GM10266 (cell line): ENCODE measurements around the gene TTC27.

ENCODE experiments used
- DNase-seq: peaks from one replicate; pipeline ENCODE4 v3.0.0; 2012; ENCODE audit errors: extremely low spot score
- TF ChIP-seq, protein P1 (sequence below): IDR thresholded peaks from 2 replicates; pipeline ENCODE4 v1.5.1; 2012; ENCODE audit warnings: mild to moderate bottlenecking, low read depth; ENCODE audit not compliant: control insufficient read depth, insufficient read depth; ENCODE audit errors: missing control alignments

Gene TTC27

DNA sequence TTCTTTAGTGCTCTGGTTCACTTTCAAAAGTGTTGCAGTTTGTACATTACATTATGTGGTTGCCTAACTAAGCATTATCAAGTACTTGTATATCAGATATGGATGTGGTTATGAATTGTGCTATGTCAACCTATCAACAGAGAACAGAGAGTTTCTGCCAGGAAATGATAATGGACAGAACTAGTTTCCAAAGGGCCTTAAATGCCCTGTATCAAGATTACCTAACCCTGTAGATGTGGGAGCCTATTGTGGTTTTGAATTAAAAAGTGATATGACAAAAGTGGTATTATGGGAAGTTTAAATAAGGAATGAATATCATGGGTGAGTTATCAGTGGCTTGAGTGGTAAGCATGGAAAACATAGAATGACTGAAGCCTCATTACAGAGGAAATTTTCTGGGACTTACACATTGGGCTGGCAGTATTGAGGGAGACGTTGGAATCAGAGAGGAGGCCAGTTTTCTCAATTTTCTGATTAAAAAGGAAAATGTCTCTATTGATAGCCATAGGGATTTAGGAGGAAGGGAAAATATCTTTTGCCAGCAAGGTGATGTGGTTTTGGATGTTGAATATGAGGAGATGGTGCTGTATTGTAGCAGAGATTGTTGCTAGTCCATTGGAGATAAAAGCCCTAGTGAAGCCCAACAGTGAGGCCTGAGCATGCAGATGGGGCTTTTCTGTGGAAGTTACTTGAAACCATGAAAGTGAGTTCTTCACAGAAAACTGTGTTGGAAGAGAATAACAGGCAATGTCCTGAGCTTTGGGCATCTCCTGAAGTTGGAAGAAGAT is 140.7 kb downstream of the TTC27 start:
- TF ChIP-seq, protein P1, sequence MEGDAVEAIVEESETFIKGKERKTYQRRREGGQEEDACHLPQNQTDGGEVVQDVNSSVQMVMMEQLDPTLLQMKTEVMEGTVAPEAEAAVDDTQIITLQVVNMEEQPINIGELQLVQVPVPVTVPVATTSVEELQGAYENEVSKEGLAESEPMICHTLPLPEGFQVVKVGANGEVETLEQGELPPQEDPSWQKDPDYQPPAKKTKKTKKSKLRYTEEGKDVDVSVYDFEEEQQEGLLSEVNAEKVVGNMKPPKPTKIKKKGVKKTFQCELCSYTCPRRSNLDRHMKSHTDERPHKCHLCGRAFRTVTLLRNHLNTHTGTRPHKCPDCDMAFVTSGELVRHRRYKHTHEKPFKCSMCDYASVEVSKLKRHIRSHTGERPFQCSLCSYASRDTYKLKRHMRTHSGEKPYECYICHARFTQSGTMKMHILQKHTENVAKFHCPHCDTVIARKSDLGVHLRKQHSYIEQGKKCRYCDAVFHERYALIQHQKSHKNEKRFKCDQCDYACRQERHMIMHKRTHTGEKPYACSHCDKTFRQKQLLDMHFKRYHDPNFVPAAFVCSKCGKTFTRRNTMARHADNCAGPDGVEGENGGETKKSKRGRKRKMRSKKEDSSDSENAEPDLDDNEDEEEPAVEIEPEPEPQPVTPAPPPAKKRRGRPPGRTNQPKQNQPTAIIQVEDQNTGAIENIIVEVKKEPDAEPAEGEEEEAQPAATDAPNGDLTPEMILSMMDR, result no peak
- DNase-seq, result no peak

DNA sequence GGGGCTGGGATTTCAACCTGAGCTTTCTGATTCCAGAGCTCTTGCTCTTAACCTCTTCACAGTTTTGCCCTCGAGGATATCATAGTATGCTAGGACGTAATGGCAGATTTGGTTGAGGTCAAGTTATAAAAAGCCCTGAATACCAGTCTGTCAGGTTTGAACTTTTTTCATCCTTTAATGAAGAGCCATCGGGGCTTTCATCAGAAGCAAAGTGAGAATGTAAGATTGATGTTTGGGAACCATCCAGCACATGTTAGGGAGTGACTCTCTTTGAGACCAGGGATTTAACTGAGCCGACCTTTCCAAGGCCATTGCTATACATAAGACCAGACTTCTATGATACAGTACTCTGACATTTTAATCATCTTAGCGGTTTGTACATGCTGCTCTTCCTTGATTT is 142.5 kb downstream of the TTC27 start:
- DNase-seq, result no peak
- TF ChIP-seq, protein P1, result no peak

DNA sequence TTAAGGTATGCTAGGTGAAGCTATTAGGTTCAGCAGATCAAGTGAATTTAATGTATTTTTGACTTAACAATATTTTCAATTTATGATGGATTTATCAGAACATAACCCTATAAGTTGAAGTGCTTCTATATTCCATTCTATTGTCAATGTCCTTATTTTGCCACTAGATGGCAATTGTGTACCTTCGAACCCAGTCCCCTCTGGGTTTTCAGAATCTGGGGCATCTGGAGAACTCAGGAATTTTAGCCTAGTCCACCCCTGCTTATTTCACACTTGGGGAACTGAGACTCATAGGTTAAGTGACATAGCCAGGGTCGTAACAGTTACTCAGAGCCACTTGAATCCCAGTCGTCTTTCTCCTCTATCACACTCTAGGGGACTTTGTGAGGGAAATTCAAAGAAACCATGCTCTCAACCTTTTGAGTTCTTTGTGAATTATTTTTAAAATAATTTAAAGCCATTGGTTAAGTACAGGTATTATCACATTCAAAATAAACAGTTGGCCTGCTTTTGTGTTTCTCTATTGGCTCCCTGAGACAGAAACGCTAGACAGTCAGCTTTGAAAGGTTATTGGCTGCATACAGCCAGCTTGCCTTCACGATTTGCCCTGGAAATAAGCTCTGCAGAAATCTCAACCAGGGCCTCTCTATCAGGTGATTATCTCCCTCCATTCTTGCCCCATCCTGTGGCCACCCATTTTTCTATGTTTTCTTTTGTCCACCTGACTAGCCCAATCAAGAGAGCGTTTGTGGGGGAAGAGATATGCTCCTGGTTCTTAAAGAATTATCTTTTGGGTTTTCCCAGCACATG is 145.0 kb downstream of the TTC27 start:
- TF ChIP-seq, protein P1, result peak; percentile 54
- no peak for DNase-seq

DNA sequence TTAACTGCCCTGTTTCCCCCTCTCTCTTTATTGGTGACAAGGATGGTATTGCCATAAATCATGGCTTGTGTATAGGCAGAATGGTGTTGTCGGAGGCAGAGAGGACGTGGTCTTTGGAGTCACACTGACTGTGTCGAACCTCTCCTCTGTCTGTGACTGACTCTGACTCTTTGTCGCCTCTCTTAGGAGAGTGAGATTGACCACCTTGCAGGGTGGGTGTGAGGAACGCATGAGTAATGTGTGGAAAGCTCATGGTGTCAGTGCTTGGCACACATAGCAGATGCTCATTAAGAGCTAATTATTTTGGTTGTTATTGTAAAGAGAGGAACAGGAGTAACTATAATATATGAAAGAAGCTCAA is 145.6 kb downstream of the TTC27 start:
- TF ChIP-seq, protein P1, result no peak
- DNase-seq, result no peak

DNA sequence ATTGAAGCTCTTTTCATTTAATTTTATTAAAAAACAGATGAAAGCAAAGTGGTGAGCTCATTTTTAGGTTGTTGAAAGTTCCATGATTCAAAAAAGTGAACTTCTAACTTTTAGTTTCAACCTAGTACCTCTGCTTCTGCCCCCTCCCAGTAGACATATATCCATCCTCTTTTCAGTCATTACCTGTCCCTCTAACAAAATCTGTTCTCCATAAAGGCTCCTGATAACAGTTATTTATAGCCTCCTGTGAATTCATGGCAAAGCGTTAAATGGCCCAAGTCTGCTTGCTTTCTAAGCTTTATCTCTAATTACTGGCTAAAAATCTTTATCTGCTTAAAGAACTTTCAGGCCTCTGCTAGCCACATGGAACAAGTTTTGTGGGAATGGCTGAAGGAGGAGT is 148.1 kb downstream of the TTC27 start:
- TF ChIP-seq, protein P1, result no peak
- no peak for DNase-seq

DNA sequence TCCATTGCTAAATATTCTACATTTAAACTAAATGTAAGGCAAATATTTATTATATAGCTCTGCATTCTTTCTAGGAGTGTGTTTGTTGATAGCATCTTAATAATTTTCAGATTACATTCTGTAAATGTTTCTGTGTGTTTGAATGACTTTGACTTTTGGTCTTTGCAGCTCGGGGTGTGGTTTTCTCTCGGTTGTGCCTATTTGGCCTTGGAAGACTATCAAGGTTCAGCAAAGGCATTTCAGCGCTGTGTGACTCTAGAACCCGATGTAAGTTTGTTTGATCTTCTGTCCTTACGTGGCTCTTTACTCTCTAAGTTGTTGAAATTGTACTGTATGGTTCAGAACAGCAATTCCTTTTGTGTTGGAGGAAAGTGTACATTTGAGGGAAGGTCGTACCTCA is 149.9 kb downstream of the TTC27 start:
- no peak for DNase-seq
- TF ChIP-seq, protein P1, result no peak

DNA sequence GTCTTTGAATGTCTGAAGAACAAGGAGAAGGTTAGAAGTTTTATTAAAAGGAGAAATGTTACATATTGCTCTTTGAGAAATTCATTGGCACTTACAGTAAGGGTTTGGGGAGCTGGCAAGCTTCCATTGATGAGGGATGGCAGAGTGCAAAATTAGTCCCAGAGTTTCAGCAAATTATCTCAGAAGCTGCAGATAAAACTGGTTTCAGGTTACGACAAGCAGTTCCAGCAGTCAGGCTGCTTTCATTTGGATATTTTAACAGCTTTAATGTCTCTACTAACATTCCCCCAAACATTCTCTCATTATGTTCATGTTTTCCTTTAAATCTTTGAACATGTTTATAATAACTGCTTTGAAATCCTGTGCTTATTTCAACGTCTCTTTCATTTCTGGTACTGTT is 153.1 kb downstream of the TTC27 start:
- TF ChIP-seq, protein P1, result no peak
- no peak for DNase-seq
